GM12892 (cell line): ENCODE data around the gene RBMS2.

ENCODE experiments used
- POLR2A ChIP-seq: IDR thresholded peaks from 2 replicates; pipeline ENCODE4 v1.6.1; 2011; ENCODE audit warnings: low read depth, low read length, control low read depth
- POLR2AphosphoS5 ChIP-seq: IDR thresholded peaks from 2 replicates; pipeline ENCODE4 v1.6.1; 2011; ENCODE audit warnings: low read depth, low read length, control low read depth
- TAF1 ChIP-seq: IDR thresholded peaks from 2 replicates; pipeline ENCODE4 v1.6.1; 2011; ENCODE audit warnings: low read depth, mild to moderate bottlenecking, control low read depth, low read length, borderline replicate concordance

DNA sequence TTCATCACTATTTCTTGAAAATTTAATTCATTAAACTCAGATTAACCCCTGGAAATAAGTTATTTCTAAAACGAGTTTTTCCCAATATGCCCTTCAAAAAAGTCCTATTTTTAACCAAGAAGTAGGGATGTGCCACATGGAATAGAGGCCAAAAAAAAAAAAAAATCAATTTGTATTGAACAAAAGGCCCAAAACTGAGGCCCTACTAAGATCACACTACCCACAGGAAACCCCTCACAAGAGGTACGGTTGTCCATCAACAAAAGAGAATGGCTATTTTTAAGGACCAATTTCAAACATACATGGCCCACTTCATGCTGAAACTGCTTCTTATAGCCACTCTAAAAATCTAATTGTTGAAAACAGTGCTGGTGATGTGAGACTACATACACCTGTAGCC is 116.0 kb downstream of the RBMS2 start:
- no peak for TF ChIP-seq POLR2AphosphoS5
- no peak for TF ChIP-seq POLR2A
- TF ChIP-seq TAF1, result no peak
